ENCODE results near the gene SNX1. TPM values are rescaled to one million over a fixed set of nuclear protein-coding genes. Genes with fewer than 3 reads are reported as not detected.
A peak's percentile ranks its signal among the peaks of the same experiment; 100 is the strongest.

Gene SNX1
- total and polyA plus RNA-seq, 2 donors (not counting 1 experiment from before 2014, with no cell fraction given) = 87.9 to 152 TPM

DNA sequence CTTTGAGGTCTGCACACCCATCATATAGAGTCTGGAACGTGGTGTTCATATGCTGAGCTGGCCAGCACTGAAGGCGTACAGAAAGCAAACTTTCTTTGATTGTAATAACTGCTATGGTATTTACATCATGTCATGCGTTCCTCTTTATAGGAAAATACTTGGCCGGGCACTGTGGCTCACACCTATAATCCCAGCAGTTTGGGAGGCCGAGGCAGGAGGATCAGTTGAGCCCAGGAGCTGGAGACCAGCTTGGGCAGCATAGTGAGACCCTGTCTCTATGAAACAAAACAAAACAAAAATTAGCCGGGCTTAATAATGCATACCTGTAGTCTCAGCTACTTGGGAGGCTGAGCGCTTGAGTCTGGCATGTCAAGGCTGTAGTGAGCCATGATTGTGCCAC, 52.4 kb downstream of the SNX1 start:
- Mint-ChIP-seq H3K4me3 (no peak overlapping the region), H3K9me3 (ENCODE audit: insufficient read depth) (no peaks in the 10 kb centered on the region), H3K4me1 (peaks cover 51% of the 10 kb centered on the region), H3K27ac (peak overlapping the region; percentile 16), H3K27me3 (no peaks in the 10 kb centered on the region)
- no peak for TF ChIP-seq EZH2 (IDR thresholded peaks at IDR 0.05; ENCODE audit: borderline replicate concordance, insufficient read depth, low read depth, low read length, poor library complexity, severe bottlenecking)
- TF ChIP-seq, protein P1, sequence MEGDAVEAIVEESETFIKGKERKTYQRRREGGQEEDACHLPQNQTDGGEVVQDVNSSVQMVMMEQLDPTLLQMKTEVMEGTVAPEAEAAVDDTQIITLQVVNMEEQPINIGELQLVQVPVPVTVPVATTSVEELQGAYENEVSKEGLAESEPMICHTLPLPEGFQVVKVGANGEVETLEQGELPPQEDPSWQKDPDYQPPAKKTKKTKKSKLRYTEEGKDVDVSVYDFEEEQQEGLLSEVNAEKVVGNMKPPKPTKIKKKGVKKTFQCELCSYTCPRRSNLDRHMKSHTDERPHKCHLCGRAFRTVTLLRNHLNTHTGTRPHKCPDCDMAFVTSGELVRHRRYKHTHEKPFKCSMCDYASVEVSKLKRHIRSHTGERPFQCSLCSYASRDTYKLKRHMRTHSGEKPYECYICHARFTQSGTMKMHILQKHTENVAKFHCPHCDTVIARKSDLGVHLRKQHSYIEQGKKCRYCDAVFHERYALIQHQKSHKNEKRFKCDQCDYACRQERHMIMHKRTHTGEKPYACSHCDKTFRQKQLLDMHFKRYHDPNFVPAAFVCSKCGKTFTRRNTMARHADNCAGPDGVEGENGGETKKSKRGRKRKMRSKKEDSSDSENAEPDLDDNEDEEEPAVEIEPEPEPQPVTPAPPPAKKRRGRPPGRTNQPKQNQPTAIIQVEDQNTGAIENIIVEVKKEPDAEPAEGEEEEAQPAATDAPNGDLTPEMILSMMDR (IDR thresholded peaks at IDR 0.05) = no peak
- no peaks in the 10 kb centered on the region for H3K9me3 ChIP-seq (ENCODE audit: control extremely low read depth in 1 of 3, control insufficient read depth in 2 of 3, insufficient read depth in 1 of 3, low read length in 2 of 3)
- H3K27ac ChIP-seq (ENCODE audit: low read length in 2 of 2) = no peak overlapping the region
- H2AFZ ChIP-seq (ENCODE audit: insufficient read depth, low read depth, low read length, poor library complexity, severe bottlenecking) = no peak overlapping the region
- H3K4me2 ChIP-seq (replicated peaks; ENCODE audit: low read depth, low read length, poor library complexity, severe bottlenecking) = no peak overlapping the region
- H3K4me1 ChIP-seq (ENCODE audit: control insufficient read depth in 2 of 2, insufficient read depth in 2 of 2, low read length in 2 of 2) = peaks cover 27 to 46% of the 10 kb centered on the region in 2 donors
- no peak overlapping the region for H3K4me3 ChIP-seq (ENCODE audit: control extremely low read depth in 1 of 5, extremely low read depth in 1 of 5, insufficient read depth in 1 of 5, low read depth in 2 of 5, low read length in 4 of 5)
- DNase-seq = no peak
- H3K27me3 ChIP-seq (replicated peaks in 1 of 4; ENCODE audit: control extremely low read depth in 1 of 4, control insufficient read depth in 3 of 4, insufficient read depth in 4 of 4, low read length in 3 of 4) = no peaks in the 10 kb centered on the region
- H3K9ac ChIP-seq (ENCODE audit: low read length) = no peak overlapping the region
- no peak for ATAC-seq (ENCODE audit: low read depth)
- CTCF ChIA-PET = interaction anchor here (1.5 to 2.0 kb wide), 2 partner anchors 9 to 11 kb away, joined by 5 to 6 read pairs; no protein-coding TSS in a partner anchor
- peaks cover 1 to 22% of the 10 kb centered on the region in 2 experiments for H3K36me3 ChIP-seq (replicated peaks in 1 of 2; ENCODE audit: control extremely low read depth in 1 of 2, control insufficient read depth in 1 of 2, extremely low read depth in 1 of 2, insufficient read depth in 2 of 2, low read length in 1 of 2)
- peaks cover 19% of the 10 kb centered on the region for H3K79me2 ChIP-seq (ENCODE audit: control insufficient read depth, insufficient read depth, low read length)
- intact Hi-C loops (cut with micrococcal nuclease) = no loop called here
- POLR2A ChIA-PET = no interaction called here
- peaks cover 29% of the 10 kb centered on the region for H4K20me1 ChIP-seq (ENCODE audit: control insufficient read depth, insufficient read depth, low read length, poor library complexity, severe bottlenecking)
- 100% methylated on average over 3 of the region's 7 CpGs for WGBS (ENCODE audit: insufficient coverage)

DNA sequence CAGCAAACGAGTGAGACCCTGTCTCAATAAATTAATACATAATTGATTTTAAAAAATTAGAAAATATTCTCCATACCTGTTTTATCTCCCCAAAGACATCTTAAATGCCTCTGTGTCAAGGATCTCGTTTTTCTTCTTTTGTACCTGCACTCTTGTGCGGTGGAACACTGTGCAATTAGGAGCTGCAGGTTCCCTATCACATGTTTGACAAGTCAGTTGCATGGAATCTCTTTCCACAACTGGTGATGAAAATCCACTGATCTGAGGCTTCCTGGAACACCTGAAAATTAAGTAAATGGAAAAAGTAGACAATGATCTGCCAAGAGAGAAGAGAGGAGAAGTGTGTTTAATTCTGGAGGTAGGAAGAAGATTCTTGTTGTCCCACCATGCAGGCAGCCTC, 52.8 kb downstream of the SNX1 start:
- Histone ChIP-seq H2AFZ (ENCODE audit: insufficient read depth, low read depth, low read length, poor library complexity, severe bottlenecking) (no peak overlapping the region), H3K27ac (ENCODE audit: low read length in 2 of 2) (no peak overlapping the region), H3K4me2 (replicated peaks; ENCODE audit: low read depth, low read length, poor library complexity, severe bottlenecking) (no peak overlapping the region), H3K9me3 (ENCODE audit: control extremely low read depth in 1 of 3, control insufficient read depth in 2 of 3, insufficient read depth in 1 of 3, low read length in 2 of 3) (no peaks in the 10 kb centered on the region), H3K79me2 (ENCODE audit: control insufficient read depth, insufficient read depth, low read length) (peaks cover 20% of the 10 kb centered on the region), H3K27me3 (replicated peaks in 1 of 4; ENCODE audit: control extremely low read depth in 1 of 4, control insufficient read depth in 3 of 4, insufficient read depth in 4 of 4, low read length in 3 of 4) (no peaks in the 10 kb centered on the region), H3K4me3 (ENCODE audit: control extremely low read depth in 1 of 5, extremely low read depth in 1 of 5, insufficient read depth in 1 of 5, low read depth in 2 of 5, low read length in 4 of 5) (no peak overlapping the region), H3K9ac (ENCODE audit: low read length) (no peak overlapping the region), H3K4me1 (ENCODE audit: control insufficient read depth in 2 of 2, insufficient read depth in 2 of 2, low read length in 2 of 2) (peaks cover 27 to 50% of the 10 kb centered on the region in 2 donors), H3K36me3 (replicated peaks in 1 of 2; ENCODE audit: control extremely low read depth in 1 of 2, control insufficient read depth in 1 of 2, extremely low read depth in 1 of 2, insufficient read depth in 2 of 2, low read length in 1 of 2) (peaks cover 1 to 19% of the 10 kb centered on the region in 2 experiments), H4K20me1 (ENCODE audit: control insufficient read depth, insufficient read depth, low read length, poor library complexity, severe bottlenecking) (peaks cover 32% of the 10 kb centered on the region)
- Mint-ChIP-seq H3K4me1 (peaks cover 52% of the 10 kb centered on the region), H3K27ac (peak overlapping the region; percentile 22), H3K4me3 (no peak overlapping the region), H3K9me3 (ENCODE audit: insufficient read depth) (no peaks in the 10 kb centered on the region), H3K27me3 (no peaks in the 10 kb centered on the region)
- CTCF ChIA-PET = interaction anchor here (1.5 kb wide), 1 partner anchor 11 kb away, joined by 5 read pairs; no protein-coding TSS in a partner anchor
- ATAC-seq (ENCODE audit: low read depth) = no peak
- 100% methylated on average over 2 of the region's 3 CpGs for WGBS (ENCODE audit: insufficient coverage)
- TF ChIP-seq, protein P1 (IDR thresholded peaks at IDR 0.05) = no peak
- no peak for TF ChIP-seq EZH2 (IDR thresholded peaks at IDR 0.05; ENCODE audit: borderline replicate concordance, insufficient read depth, low read depth, low read length, poor library complexity, severe bottlenecking)
- DNase-seq = no peak
- intact Hi-C loops (cut with micrococcal nuclease) = no loop called here
- POLR2A ChIA-PET = no interaction called here
